Activated CD8-positive, alpha-beta T cell treated with anti-CD3 and anti-CD28 coated beads for 36 hours (primary cell): ENCODE data around the gene BTBD7. TPM values are rescaled to one million over a fixed set of nuclear protein-coding genes. Genes with fewer than 3 reads are reported as not detected.

Experiments used
- ATAC-seq: fragments of 200-7000 bp; cut with Tn5 transposase; one replicate; pipeline ENCODE4 v1.10.0; 2021; ENCODE audit warnings: mild to moderate bottlenecking, moderate library complexity
- CTCF ChIA-PET: fragments of 350-600 bp; sonication (Branson Sonifier 250); formaldehyde crosslinking; loops from one replicate; lab custom pipeline; 2021; ENCODE audit warnings: antibody characterized with exemption; lab: Charles Lee
- POLR2A ChIA-PET: fragments of 350-600 bp; sonication (Branson Sonifier 250); formaldehyde crosslinking; loops from one replicate; lab custom pipeline; 2021; ENCODE audit warnings: antibody characterized with exemption; lab: Charles Lee
- DNase-seq: peaks from one replicate; pipeline ENCODE4 v3.0.0-alpha.2; 2020
- H3K27ac Mint-ChIP-seq: one replicate; pipeline ENCODE4 v1.8.0; 2021; ENCODE audit warnings: mild to moderate bottlenecking, mixed read lengths
- H3K27me3 Mint-ChIP-seq: one replicate; pipeline ENCODE4 v1.8.0; 2021; ENCODE audit warnings: mixed read lengths
- H3K36me3 Mint-ChIP-seq: one replicate; pipeline ENCODE4 v1.8.0; 2021; ENCODE audit warnings: low read depth, mixed read lengths
- H3K4me1 Mint-ChIP-seq: one replicate; pipeline ENCODE4 v1.8.0; 2021; ENCODE audit warnings: low read depth, mixed read lengths
- H3K4me3 Mint-ChIP-seq: one replicate; pipeline ENCODE4 v1.8.0; 2021; ENCODE audit warnings: mild to moderate bottlenecking, moderate library complexity, mixed read lengths
- H3K9me3 Mint-ChIP-seq: one replicate; pipeline ENCODE4 v1.8.0; 2021; ENCODE audit warnings: mixed read lengths
- intact Hi-C: fragments of 100-400 bp; cut with micrococcal nuclease; formaldehyde crosslinking; loops from one replicate; pipeline ENCODE4 v1.10.0; 2022
- total RNA-seq, 2 experiments: library from RNA; stranded (reverse); gene quantifications; one replicate each; pipeline ENCODE4 v1.2.3, GENCODE V29; 2021
- TF ChIP-seq, protein P1 (sequence below): fragments of 200-600 bp; IDR thresholded peaks from one replicate; pipeline ENCODE4 v1.8.0; 2022; ENCODE audit warnings: antibody characterized with exemption, mild to moderate bottlenecking

BTBD7 gene, protein sequence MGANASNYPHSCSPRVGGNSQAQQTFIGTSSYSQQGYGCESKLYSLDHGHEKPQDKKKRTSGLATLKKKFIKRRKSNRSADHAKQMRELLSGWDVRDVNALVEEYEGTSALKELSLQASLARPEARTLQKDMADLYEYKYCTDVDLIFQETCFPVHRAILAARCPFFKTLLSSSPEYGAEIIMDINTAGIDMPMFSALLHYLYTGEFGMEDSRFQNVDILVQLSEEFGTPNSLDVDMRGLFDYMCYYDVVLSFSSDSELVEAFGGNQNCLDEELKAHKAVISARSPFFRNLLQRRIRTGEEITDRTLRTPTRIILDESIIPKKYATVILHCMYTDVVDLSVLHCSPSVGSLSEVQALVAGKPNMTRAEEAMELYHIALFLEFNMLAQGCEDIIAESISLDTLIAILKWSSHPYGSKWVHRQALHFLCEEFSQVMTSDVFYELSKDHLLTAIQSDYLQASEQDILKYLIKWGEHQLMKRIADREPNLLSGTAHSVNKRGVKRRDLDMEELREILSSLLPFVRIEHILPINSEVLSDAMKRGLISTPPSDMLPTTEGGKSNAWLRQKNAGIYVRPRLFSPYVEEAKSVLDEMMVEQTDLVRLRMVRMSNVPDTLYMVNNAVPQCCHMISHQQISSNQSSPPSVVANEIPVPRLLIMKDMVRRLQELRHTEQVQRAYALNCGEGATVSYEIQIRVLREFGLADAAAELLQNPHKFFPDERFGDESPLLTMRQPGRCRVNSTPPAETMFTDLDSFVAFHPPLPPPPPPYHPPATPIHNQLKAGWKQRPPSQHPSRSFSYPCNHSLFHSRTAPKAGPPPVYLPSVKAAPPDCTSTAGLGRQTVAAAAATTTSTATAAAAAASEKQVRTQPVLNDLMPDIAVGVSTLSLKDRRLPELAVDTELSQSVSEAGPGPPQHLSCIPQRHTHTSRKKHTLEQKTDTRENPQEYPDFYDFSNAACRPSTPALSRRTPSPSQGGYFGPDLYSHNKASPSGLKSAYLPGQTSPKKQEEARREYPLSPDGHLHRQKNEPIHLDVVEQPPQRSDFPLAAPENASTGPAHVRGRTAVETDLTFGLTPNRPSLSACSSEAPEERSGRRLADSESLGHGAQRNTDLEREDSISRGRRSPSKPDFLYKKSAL
- 10 to 100 TPM in 1 of 2 experiments, 1 to 10 TPM in 1; 8.7 to 12.6 TPM for total RNA-seq

GRCh38 chr14:93332853-93333630 lies at the start of gene BTBD7:
Gene BTBD7, minus strand, starts transcription at chr14:93333036. Its CDS starts 36,985 bp downstream, at chr14:93296051.
- POLR2A ChIA-PET, result no interaction called here
- DNase-seq (peak; percentile 97), ATAC-seq (peak; percentile 92)
- H3K4me1 Mint-ChIP-seq, result peaks cover 54% of the 10 kb centered on the region
- CTCF ChIA-PET, result no interaction called here
- no peaks in the 10 kb centered on the region for H3K36me3 Mint-ChIP-seq
- TF ChIP-seq, protein P1, sequence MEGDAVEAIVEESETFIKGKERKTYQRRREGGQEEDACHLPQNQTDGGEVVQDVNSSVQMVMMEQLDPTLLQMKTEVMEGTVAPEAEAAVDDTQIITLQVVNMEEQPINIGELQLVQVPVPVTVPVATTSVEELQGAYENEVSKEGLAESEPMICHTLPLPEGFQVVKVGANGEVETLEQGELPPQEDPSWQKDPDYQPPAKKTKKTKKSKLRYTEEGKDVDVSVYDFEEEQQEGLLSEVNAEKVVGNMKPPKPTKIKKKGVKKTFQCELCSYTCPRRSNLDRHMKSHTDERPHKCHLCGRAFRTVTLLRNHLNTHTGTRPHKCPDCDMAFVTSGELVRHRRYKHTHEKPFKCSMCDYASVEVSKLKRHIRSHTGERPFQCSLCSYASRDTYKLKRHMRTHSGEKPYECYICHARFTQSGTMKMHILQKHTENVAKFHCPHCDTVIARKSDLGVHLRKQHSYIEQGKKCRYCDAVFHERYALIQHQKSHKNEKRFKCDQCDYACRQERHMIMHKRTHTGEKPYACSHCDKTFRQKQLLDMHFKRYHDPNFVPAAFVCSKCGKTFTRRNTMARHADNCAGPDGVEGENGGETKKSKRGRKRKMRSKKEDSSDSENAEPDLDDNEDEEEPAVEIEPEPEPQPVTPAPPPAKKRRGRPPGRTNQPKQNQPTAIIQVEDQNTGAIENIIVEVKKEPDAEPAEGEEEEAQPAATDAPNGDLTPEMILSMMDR, result no peak
- intact Hi-C loops, result loop anchor here (5.0 kb wide), 1 partner anchor 126 kb away; the partner anchor contains the start of genes GON7 and UBR7
- no peaks in the 10 kb centered on the region for H3K27me3 Mint-ChIP-seq
- H3K9me3 Mint-ChIP-seq, result no peaks in the 10 kb centered on the region
- H3K4me3 Mint-ChIP-seq, result peak within 1 kb of the TSS; percentile 88
- H3K27ac Mint-ChIP-seq, result peak within 1 kb of the TSS; percentile 95

- no peak overlapping the region for H3K4me3 Mint-ChIP-seq
- no peak overlapping the region for H3K27ac Mint-ChIP-seq
- H3K9me3 Mint-ChIP-seq, result no peaks in the 10 kb centered on the region
- CTCF ChIA-PET, result no interaction called here
- no peaks in the 10 kb centered on the region for H3K4me1 Mint-ChIP-seq
- H3K36me3 Mint-ChIP-seq, result no peaks in the 10 kb centered on the region
- ATAC-seq (no peak), DNase-seq (no peak)
- TF ChIP-seq, protein P1, result no peak
- peaks cover 30% of the 10 kb centered on the region for H3K27me3 Mint-ChIP-seq
- POLR2A ChIA-PET, result no interaction called here
- intact Hi-C loops, result no loop called here
These were observed 48.8 kb upstream of the BTBD7 start for GRCh38 chr14:93381644-93382043.

DNA sequence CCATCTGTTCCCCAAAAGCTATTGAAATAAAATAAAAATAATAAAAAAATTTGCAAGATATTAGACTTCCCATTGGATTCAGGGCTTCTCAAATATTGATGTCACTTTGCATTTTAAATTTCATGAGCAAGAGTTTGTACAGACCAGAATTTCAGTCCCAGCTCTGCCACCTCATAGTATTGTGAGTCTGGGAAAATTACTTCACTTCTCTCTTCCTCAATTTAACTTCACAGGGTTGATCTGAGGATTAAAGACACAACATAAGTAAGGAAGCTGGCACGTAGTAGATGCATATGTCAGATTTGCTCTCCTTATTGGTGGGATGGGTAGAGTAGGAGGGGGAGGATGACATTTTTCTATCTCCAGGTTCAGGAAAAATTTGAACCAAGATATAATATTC lies 47.0 kb upstream of the BTBD7 start:
- ChIA-PET CTCF (no interaction called here), POLR2A (no interaction called here)
- no peaks in the 10 kb centered on the region for H3K36me3 Mint-ChIP-seq
- ATAC-seq (no peak), DNase-seq (no peak)
- no peak overlapping the region for H3K4me3 Mint-ChIP-seq
- peaks cover 22% of the 10 kb centered on the region for H3K27me3 Mint-ChIP-seq
- intact Hi-C loops, result no loop called here
- H3K4me1 Mint-ChIP-seq, result no peaks in the 10 kb centered on the region
- no peaks in the 10 kb centered on the region for H3K9me3 Mint-ChIP-seq
- no peak overlapping the region for H3K27ac Mint-ChIP-seq
- TF ChIP-seq, protein P1, result no peak

DNA sequence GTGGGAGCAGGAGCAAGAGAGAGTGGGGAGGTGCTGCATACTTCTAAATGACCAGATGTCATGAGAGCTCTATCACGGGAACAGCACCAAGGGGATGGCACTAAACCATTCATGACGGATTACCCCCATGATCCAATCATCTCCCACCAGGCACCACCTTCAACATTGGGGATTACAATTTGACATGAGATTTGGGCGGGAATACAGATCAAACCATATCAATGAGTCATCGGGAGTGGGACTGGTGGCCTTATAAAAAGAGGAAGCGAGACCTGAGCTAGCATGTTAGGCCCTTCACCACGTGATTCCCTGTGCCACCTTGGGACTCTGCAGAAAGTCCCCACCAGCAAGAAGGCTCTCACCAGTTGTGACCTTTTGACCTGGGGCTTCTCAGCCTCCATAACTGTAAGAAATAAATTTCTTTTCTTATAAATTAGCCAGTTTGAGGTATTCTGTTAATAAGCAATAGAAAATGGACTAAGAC lies 42.9 kb upstream of the BTBD7 start:
- CTCF ChIA-PET, result no interaction called here
- intact Hi-C loops, result no loop called here
- no peaks in the 10 kb centered on the region for H3K36me3 Mint-ChIP-seq

More for the DNA sequence above, 42.9 kb upstream of the BTBD7 start:
- H3K4me3 Mint-ChIP-seq, result no peak overlapping the region
- TF ChIP-seq, protein P1, result no peak
- no peak overlapping the region for H3K27ac Mint-ChIP-seq
- no peak for DNase-seq
- no peaks in the 10 kb centered on the region for H3K4me1 Mint-ChIP-seq
- ATAC-seq, result no peak
- peaks cover 9% of the 10 kb centered on the region for H3K27me3 Mint-ChIP-seq
- POLR2A ChIA-PET, result no interaction called here
- no peaks in the 10 kb centered on the region for H3K9me3 Mint-ChIP-seq
